ENCODE data around the gene PFDN5. TPM values are rescaled to one million over a fixed set of nuclear protein-coding genes. Genes with fewer than 3 reads are reported as not detected.

The PFDN5 gene
- total RNA-seq, 2 donors from 2014 or later, result 337 to 403 TPM

DNA sequence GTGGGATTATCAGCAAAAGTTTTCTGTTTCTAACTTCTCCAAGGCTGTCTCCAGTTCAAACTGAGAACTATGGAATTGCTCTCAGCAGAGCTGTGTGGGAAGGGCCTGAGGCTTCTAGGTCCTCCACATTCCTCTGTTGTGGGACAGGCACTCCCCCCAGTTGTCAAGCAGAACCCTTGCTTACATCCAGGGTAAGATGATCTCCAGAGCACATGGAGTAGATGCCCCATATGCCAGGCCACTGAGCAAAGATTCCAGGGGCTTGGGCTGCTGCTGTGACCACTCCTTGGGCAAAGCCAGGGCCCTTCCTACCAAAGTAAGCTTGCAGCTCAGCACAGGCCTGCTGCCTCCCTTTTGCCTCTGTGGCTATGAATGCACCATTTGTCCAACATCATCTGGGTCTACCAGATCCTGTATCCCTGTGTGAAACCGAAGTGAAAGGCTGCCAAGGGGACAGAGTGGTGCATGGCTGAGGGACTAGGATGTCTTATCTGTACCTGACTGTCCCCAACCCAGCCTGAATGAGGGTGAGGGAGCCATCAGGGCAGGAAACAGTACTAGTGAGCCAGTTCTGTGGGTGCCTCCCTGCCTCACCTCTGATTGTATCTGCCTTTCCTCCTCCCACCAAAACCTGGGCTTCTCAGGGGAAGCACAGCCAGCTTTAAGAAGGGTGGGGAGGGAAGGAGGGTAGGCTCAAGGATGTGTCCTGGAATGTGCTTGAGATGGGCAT lies 40.4 kb upstream of the PFDN5 start:
- Histone ChIP-seq H3K9me3 (no peaks in the 10 kb centered on the region), H3K4me1 (peaks cover 33% of the 10 kb centered on the region), H3K4me3 (no peak overlapping the region), H3K27ac (no peak overlapping the region), H3K36me3 (replicated peaks in 1 of 2; ENCODE audit: insufficient read depth in 1 of 2, low read depth in 2 of 2) (no peaks in the 10 kb centered on the region), H3K27me3 (no peaks in the 10 kb centered on the region)
- no peak for TF ChIP-seq POLR2A (IDR thresholded peaks at IDR 0.05)
- TF ChIP-seq, protein P1, sequence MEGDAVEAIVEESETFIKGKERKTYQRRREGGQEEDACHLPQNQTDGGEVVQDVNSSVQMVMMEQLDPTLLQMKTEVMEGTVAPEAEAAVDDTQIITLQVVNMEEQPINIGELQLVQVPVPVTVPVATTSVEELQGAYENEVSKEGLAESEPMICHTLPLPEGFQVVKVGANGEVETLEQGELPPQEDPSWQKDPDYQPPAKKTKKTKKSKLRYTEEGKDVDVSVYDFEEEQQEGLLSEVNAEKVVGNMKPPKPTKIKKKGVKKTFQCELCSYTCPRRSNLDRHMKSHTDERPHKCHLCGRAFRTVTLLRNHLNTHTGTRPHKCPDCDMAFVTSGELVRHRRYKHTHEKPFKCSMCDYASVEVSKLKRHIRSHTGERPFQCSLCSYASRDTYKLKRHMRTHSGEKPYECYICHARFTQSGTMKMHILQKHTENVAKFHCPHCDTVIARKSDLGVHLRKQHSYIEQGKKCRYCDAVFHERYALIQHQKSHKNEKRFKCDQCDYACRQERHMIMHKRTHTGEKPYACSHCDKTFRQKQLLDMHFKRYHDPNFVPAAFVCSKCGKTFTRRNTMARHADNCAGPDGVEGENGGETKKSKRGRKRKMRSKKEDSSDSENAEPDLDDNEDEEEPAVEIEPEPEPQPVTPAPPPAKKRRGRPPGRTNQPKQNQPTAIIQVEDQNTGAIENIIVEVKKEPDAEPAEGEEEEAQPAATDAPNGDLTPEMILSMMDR (IDR thresholded peaks at IDR 0.05), result no peak
- intact Hi-C loops (cut with DNase I), result loop anchor here (5.0 kb wide), 2 partner anchors 37 to 43 kb away; no protein-coding TSS in a partner anchor
- ATAC-seq, result no peak
- DNase-seq, result no peak
- 76 to 100% methylated on average over 1 of the region's 1 CpG for WGBS, 2 donors

DNA sequence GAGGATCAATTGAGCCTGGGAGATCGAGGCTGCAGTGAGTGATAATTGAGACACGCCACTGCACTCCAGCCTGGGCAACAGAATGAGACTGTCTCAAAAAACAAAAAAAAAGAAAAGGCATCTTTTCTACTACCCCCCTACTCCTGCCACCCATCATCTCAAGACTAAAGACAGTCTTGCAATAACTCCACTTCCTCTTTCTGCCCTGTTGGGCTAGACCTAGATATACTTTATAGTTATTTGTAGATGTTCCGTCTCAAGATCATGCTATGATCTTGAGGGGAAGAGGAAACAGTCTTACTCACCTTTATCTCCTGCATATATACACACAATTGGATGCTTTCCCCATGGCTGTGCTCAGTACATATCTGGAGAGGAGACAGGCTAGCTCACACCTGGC lies 39.3 kb upstream of the PFDN5 start:
- Histone ChIP-seq H3K27ac (no peak overlapping the region), H3K4me1 (peaks cover 25% of the 10 kb centered on the region), H3K36me3 (replicated peaks in 1 of 2; ENCODE audit: insufficient read depth in 1 of 2, low read depth in 2 of 2) (no peaks in the 10 kb centered on the region), H3K27me3 (no peaks in the 10 kb centered on the region), H3K9me3 (no peaks in the 10 kb centered on the region), H3K4me3 (no peak overlapping the region)
- whole genome bisulfite sequencing, 2 donors, result 78 to 83% methylated on average over 3 of the region's 3 CpGs
- intact Hi-C loops (cut with DNase I), result loop anchor here (5.0 kb wide), 1 partner anchor 44 kb away; no protein-coding TSS in a partner anchor
- no peak for TF ChIP-seq POLR2A (IDR thresholded peaks at IDR 0.05)
- TF ChIP-seq, protein P1 (IDR thresholded peaks at IDR 0.05), result no peak
- DNase-seq, result no peak
- no peak for ATAC-seq

DNA sequence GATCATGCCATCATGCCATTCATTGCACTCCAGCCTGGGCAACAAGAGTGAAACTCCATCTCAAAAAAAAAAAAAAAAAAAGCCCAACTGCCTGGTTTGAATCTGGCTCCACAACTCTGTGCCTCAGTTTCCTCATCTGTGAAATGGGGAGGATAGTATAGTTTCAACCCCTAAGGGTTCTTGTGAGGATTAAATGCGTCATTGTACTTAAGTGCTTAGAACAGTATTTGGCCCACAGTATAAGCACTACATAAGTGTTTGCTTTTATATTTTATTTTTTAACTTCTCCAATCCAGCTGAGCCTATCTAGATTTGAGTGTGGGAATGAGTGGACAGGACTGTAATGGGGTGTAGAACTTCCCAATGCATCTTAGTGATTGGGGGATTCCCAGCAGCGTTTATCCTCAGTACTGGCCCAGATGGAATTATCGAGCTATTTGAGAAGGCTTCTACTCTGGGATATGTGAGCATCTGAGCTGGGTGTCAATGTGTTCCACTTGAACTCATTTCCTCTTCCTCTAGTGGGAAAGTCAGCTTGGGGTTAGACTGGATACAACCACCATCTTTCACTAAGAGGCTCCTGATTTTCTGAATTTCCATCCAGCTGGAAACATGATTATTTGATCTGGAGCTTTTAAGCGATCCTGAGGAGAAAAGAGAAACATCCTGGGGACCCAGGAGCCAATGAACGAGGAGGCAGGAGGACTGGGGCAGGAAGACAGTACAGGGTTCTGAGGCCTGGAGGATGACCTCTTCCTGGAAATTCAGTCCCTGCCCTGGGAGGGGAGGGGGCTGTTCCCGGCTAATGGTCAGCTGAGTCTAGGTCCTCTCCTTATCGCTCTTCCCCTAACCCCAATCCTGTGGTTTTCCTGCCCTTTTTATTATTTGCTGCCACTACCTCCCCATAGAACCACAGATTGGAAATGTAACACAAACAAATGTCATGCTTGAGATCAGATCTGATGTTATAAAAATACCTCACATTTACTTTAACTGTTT lies 36.5 kb upstream of the PFDN5 start:
- H3K27ac ChIP-seq, result no peak overlapping the region
- no peaks in the 10 kb centered on the region for H3K9me3 ChIP-seq
- no peaks in the 10 kb centered on the region for H3K36me3 ChIP-seq (replicated peaks in 1 of 2; ENCODE audit: insufficient read depth in 1 of 2, low read depth in 2 of 2)
- peaks cover 3% of the 10 kb centered on the region for H3K4me1 ChIP-seq
- 71 to 72% methylated on average over 7 of the region's 7 CpGs for WGBS, 2 donors
- H3K27me3 ChIP-seq, result no peaks in the 10 kb centered on the region
- no peak for ATAC-seq
- intact Hi-C loops (cut with DNase I), result loop anchor here (5.0 kb wide), 1 partner anchor 47 kb away; no protein-coding TSS in a partner anchor
- H3K4me3 ChIP-seq, result no peak overlapping the region
- no peak for DNase-seq
- TF ChIP-seq POLR2A (IDR thresholded peaks at IDR 0.05), result no peak
- TF ChIP-seq, protein P1 (IDR thresholded peaks at IDR 0.05), result no peak

DNA sequence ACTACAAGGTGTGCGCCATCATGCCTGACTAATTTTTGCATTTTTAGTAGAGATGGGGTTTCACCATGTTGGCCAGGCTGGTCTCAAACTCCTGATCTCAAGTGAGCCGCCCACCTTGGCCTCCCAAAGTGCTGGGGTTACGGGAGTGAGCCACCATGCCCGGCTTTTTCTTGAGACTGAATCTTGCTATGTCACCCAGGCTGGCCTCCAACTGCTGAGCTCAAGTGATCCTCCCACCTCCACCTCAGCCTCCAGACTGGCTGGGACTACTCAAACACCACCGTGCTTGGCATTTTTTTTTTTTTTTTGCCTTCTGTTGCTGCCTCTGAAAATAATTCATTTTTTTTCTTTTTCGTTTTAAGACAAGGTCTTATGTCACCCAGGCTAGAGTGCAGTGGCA lies 35.5 kb upstream of the PFDN5 start:
- Histone ChIP-seq H3K9me3 (no peaks in the 10 kb centered on the region), H3K4me1 (no peaks in the 10 kb centered on the region), H3K27me3 (no peaks in the 10 kb centered on the region), H3K4me3 (no peak overlapping the region), H3K27ac (no peak overlapping the region), H3K36me3 (replicated peaks in 1 of 2; ENCODE audit: insufficient read depth in 1 of 2, low read depth in 2 of 2) (no peaks in the 10 kb centered on the region)
- WGBS, 2 donors, result 83 to 86% methylated on average over 6 of the region's 6 CpGs
- DNase-seq, result no peak
- intact Hi-C loops (cut with DNase I), result loop anchor here (5.0 kb wide), 1 partner anchor 48 kb away; no protein-coding TSS in a partner anchor
- TF ChIP-seq, protein P1 (IDR thresholded peaks at IDR 0.05), result no peak
- TF ChIP-seq POLR2A (IDR thresholded peaks at IDR 0.05), result no peak
- ATAC-seq, result no peak
